BJ (cell line): ENCODE measurements around the gene PDS5B. TPM values are rescaled to one million over a fixed set of nuclear protein-coding genes. Genes with fewer than 3 reads are reported as not detected.

Source experiments
- CTCF ChIA-PET: fragments of 350-600 bp; formaldehyde crosslinking; extraction: SDS; loops from one replicate; lab custom pipeline; 2021; ENCODE audit warnings: antibody characterized with exemption, inconsistent platforms; lab: Yijun Ruan, JAX
- POLR2A ChIA-PET: fragments of 300-600 bp; sonication (Branson Sonifier 250); formaldehyde crosslinking; extraction: SDS; loops from one replicate; lab custom pipeline; 2021; ENCODE audit warnings: antibody characterized with exemption; lab: Charles Lee
- DNase-seq: peaks from one replicate; pipeline ENCODE4 v3.0.0-alpha.2; 2011; ENCODE audit warnings: low read depth
- H3K27me3 ChIP-seq: 2 replicates; pipeline ENCODE4 v1.6.0; 2011; ENCODE audit warnings: low read length; ENCODE audit not compliant: control insufficient read depth, insufficient read depth
- H3K36me3 ChIP-seq: 2 replicates; pipeline ENCODE4 v1.5.1; 2011; ENCODE audit warnings: low read length; ENCODE audit not compliant: control insufficient read depth, insufficient read depth
- H3K4me3 ChIP-seq: 2 replicates; pipeline ENCODE4 v1.5.1; 2011; ENCODE audit warnings: low read depth, mild to moderate bottlenecking, control low read depth, low read length
- polyA plus RNA-seq: library from polyadenylated mRNA; depleted of rRNA; stranded (reverse); fragments of >200 nt; gene quantifications from 2 replicates; pipeline ENCODE4 v1.2.3, GENCODE V29; 2011
- TF ChIP-seq, protein P1 (sequence below): IDR thresholded peaks from 2 replicates; pipeline ENCODE4 v1.5.1; 2011; ENCODE audit warnings: low read depth, mild to moderate bottlenecking, control low read depth, inconsistent platforms, low read length, moderate library complexity; ENCODE audit not compliant: insufficient read depth

PDS5B gene
- polyA plus RNA-seq, 1 experiment, result 3.9 TPM

DNA sequence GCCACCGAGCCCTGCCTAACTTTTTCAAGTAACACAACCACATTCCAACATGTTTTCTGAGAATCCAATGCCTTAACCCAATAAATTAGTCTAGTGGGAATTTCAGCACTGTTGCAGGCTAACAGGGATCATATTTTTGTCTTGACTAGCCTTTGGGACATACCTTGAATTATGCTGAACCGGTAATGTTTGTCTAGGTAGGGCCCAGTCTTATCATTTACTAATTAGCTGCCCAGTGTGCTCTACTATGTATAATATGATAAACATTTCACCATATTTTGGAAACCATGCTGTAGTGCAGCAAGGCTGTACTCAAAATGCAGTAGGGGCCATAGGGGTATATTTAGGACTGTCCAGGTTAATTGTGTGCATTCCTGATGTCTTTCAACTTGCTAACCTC, 3.3 kb upstream of the PDS5B start:
- ChIA-PET POLR2A (no interaction called here), CTCF (interaction anchor here (2.0 to 4.7 kb wide), 4 partner anchors 11 to 673 kb away, joined by 5 to 50 read pairs (median 18); no protein-coding TSS in a partner anchor)
- Histone ChIP-seq H3K4me3 (no peak overlapping the region), H3K36me3 (no peaks in the 10 kb centered on the region), H3K27me3 (no peaks in the 10 kb centered on the region; the same call in 1 of the 2 replicates)
- TF ChIP-seq, protein P1, sequence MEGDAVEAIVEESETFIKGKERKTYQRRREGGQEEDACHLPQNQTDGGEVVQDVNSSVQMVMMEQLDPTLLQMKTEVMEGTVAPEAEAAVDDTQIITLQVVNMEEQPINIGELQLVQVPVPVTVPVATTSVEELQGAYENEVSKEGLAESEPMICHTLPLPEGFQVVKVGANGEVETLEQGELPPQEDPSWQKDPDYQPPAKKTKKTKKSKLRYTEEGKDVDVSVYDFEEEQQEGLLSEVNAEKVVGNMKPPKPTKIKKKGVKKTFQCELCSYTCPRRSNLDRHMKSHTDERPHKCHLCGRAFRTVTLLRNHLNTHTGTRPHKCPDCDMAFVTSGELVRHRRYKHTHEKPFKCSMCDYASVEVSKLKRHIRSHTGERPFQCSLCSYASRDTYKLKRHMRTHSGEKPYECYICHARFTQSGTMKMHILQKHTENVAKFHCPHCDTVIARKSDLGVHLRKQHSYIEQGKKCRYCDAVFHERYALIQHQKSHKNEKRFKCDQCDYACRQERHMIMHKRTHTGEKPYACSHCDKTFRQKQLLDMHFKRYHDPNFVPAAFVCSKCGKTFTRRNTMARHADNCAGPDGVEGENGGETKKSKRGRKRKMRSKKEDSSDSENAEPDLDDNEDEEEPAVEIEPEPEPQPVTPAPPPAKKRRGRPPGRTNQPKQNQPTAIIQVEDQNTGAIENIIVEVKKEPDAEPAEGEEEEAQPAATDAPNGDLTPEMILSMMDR, result no peak
- DNase-seq, result no peak

DNA sequence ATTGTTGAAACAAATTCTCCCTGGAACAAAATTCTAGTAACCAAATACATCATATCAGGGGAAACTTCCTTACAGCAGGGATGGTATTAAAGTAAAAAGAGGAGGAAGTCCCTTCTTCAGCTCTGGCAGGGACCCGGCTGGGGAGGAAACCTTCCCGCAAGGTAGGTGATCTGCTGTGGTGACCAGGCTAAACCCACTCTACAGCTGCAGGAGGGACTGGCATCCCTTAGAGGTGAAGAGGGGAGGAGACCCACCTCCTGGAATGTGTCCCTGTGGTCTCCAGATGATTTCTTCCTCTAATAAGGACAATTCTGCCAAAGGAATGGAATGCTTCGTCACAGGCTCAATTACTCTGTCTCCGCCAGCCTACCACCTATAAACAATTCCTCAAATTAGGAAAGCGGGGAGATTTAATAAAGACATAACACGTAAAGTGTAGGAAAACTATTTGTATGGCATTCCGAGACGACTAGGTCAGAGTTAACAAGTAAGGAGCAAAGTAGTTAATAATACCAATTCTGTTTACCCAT, 637 bp upstream of the PDS5B start:
- no peak for DNase-seq
- Histone ChIP-seq H3K27me3 (no peaks in the 10 kb centered on the region; the same call in 1 of the 2 replicates), H3K36me3 (no peaks in the 10 kb centered on the region), H3K4me3 (peak overlapping the region; percentile 49)
- ChIA-PET POLR2A (no interaction called here), CTCF (interaction anchor here (0.6 to 1.7 kb wide), 21 partner anchors 13 to 958 kb away, joined by 3 to 11 read pairs (median 3); partner anchors contain the start of gene N4BP2L2)
- TF ChIP-seq, protein P1, result no peak

DNA sequence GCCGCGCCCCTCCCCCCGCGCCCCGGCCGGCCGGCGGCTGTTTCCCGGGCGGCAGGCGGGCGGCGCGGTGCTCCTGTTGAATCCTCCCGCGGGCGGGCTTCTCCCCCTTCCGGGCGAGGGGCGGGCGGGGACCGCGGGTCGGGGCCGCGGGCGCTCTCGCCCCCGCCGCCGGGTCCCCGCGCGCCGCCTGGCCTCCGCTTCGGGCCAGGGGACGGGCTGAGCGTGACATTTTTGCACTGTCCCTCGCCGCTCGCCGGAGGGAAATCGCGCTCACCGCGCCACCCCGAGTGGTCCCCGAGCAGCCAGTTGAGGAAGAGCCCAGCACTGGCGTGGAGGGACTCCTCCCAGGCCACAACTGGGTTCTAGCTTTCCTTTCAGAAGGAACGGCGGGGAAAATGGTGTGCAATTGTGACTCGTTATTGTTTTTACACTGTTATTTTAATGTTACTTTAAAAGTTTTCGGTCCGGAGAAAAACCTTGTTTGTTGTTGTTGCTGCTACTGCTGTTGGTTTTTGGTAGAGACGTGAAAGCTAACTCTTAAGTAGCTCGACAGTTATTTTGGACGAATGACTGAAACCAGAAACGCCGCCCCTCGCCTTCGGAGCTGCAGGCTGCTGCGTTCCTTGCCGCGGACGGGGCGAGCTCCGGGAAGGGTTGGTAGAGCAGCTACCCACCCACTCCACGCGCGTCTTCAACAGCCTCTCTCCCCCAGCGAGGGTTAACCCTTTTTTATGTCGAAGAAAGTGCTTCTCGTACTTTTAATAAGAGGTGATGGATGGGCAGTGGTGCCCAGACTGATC, 959 bp downstream of the PDS5B start:
- Histone ChIP-seq H3K27me3 (no peaks in the 10 kb centered on the region; the same call in 1 of the 2 replicates), H3K4me3 (peak overlapping the region; percentile 82), H3K36me3 (no peaks in the 10 kb centered on the region)
- POLR2A ChIA-PET, result no interaction called here
- no peak for DNase-seq
- TF ChIP-seq, protein P1, result no peak
- CTCF ChIA-PET, result interaction anchor here (0.6 to 2.6 kb wide), 17 partner anchors 14 to 1136 kb away, joined by 3 to 21 read pairs (median 4); no protein-coding TSS in a partner anchor

DNA sequence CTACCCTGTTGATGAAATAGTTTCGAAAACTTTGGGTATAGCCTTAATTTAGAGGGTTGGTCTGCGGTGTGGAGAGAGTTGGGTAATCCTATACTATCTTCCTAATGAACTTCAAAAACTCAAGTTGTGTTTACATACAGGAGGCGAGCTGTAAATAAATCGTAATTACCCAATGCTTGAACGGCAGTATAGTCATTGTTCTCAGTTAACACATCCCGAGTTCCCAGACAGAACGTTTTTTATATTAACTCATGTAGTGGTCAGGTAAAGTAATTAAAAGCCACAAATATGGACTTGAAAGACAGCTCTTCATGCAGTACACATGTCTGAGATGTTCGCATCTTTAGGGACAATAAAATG, 1.5 kb downstream of the PDS5B start:
- peak overlapping the region; percentile 82 for H3K4me3 ChIP-seq
- ChIA-PET CTCF (interaction anchor here (0.5 to 2.6 kb wide), 17 partner anchors 13 to 1135 kb away, joined by 3 to 21 read pairs (median 4); no protein-coding TSS in a partner anchor), POLR2A (no interaction called here)
- TF ChIP-seq, protein P1, result no peak
- no peaks in the 10 kb centered on the region for H3K36me3 ChIP-seq
- no peak for DNase-seq
- no peaks in the 10 kb centered on the region; the same call in 1 of the 2 replicates for H3K27me3 ChIP-seq

DNA sequence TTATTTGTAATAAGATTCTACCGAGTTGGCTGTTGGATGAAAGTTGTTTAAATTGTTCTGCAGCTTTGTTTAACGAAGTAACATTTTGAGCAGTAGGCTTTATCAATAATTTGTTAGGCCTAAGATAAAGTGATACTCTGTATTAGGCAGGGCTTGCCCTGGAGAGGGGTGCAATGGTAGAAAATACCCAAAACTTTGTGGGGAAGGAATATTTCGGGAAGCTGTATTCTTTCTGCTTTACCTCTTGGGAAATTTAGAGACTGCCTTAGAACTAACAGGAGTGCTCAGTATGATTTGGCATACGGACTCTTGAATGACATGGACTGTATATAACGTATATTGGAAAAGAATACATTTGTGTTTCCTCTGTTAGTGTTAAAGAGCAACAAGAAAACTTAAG, 2.5 kb downstream of the PDS5B start:
- Histone ChIP-seq H3K27me3 (no peaks in the 10 kb centered on the region), H3K4me3 (peak overlapping the region; percentile 82), H3K36me3 (no peaks in the 10 kb centered on the region)
- ChIA-PET CTCF (interaction anchor here (0.6 to 2.6 kb wide), 7 partner anchors 12 to 400 kb away, joined by 3 to 21 read pairs (median 8); no protein-coding TSS in a partner anchor), POLR2A (interaction anchor here (0.5 kb wide), 1 partner anchor 63 kb away, joined by 3 read pairs; no protein-coding TSS in a partner anchor)
- TF ChIP-seq, protein P1, result no peak
- DNase-seq, result no peak
